HG03025 (cell line): Measurements from ENCODE around the gene TSKU.
"Not testable (repeated sequence)": the region's sequence is repeated elsewhere in the genome, so short reads cannot be mapped to it uniquely, and the experiment has no call there.

ENCODE experiments used
- ATAC-seq: cut with Tn5 transposase; IDR thresholded peaks from one replicate; pipeline ENCODE4 v1.9.1; 2021; ENCODE audit warnings: mild to moderate bottlenecking, moderate library complexity; ENCODE audit not compliant: unreplicated experiment, low FRiP score

TSKU gene

GRCh38 chr11:76821396-76821795 lies 38.2 kb downstream of the TSKU start:
- ATAC-seq, result not testable (repeated sequence)

GRCh38 chr11:76822406-76822805 lies 39.2 kb downstream of the TSKU start:
- no peak for ATAC-seq

- ATAC-seq, result no peak
Observed at GRCh38 chr11:76823481-76824028, 40.4 kb downstream of the TSKU start.

GRCh38 chr11:76824083-76824939 lies 41.2 kb downstream of the TSKU start:
- no peak for ATAC-seq

GRCh38 chr11:76824980-76825725 lies 42.0 kb downstream of the TSKU start:
- no peak for ATAC-seq

GRCh38 chr11:76825726-76826396 lies 42.7 kb downstream of the TSKU start:
- ATAC-seq, result no peak

GRCh38 chr11:76826508-76826907 lies 43.4 kb downstream of the TSKU start:
- ATAC-seq, result not testable (repeated sequence)

GRCh38 chr11:76827005-76827404 lies 43.8 kb downstream of the TSKU start:
- not testable (repeated sequence) for ATAC-seq

- no peak for ATAC-seq
Observed at GRCh38 chr11:76830639-76831327, 47.6 kb downstream of the TSKU start.

GRCh38 chr11:76831686-76832310 lies 48.6 kb downstream of the TSKU start:
- ATAC-seq, result no peak

- ATAC-seq, result no peak
Observed at GRCh38 chr11:76832361-76832760, 49.2 kb downstream of the TSKU start.

GRCh38 chr11:76834151-76834550 lies 51.0 kb downstream of the TSKU start:
- ATAC-seq, result no peak

- ATAC-seq, result no peak
Observed at GRCh38 chr11:76835036-76835435, 51.9 kb downstream of the TSKU start.

- ATAC-seq, result no peak
Observed at GRCh38 chr11:76835928-76836612, 52.9 kb downstream of the TSKU start.

- no peak for ATAC-seq
Observed at GRCh38 chr11:76836613-76837291, 53.6 kb downstream of the TSKU start.

GRCh38 chr11:76837696-76838677 lies 54.8 kb downstream of the TSKU start:
- no peak for ATAC-seq

- no peak for ATAC-seq
Observed at GRCh38 chr11:76838678-76839068, 55.5 kb downstream of the TSKU start.

- no peak for ATAC-seq
Observed at GRCh38 chr11:76839311-76839710, 56.2 kb downstream of the TSKU start.
